Gastrocnemius medialis (tissue), 4 donors: ENCODE results near the gene UQCC2.

Experiments used
- POLR2A ChIP-seq, 2 donors: fragments of 450-650 bp; IDR thresholded peaks; one replicate each; pipeline ENCODE4 v1.6.1; 2017; ENCODE audit warnings: antibody characterized with exemption in 2 of 2, mild to moderate bottlenecking in 2 of 2, moderate library complexity in 2 of 2
- TF ChIP-seq, protein P1 (sequence below), 5 experiments: fragments of 450-650 bp in 3 of 5; fragments of 200-600 bp in 2 of 5; sonication (generic) in 2 of 5; IDR thresholded peaks in 4 of 5; conservative IDR thresholded peaks in 1 of 5; 1 replicate in 4 of 5; 2 replicates in 1 of 5; pipeline ENCODE4 v1.5.1; 2016 to 2019; ENCODE audit warnings: antibody characterized with exemption in 5 of 5, mild to moderate bottlenecking in 3 of 5, moderate library complexity in 3 of 5

DNA sequence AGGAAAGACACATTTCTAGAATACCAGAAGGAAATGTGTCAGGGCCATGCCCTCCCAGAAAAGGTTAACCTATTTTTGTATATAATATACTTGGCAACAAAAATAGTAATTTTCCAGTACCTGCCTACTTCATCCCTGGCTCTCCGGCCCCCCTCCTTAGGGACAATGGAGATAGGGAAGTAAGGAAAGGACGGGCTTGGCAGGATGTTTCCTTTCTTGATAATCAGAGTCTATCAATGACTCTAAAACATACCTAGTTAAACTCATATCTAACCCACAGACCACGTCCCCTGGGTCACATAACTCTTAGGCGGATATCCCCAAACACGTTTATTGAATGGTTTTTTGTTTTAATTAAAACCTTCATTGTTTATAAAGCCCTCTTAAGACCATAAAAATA, 11.8 kb downstream of the UQCC2 start:
- TF ChIP-seq POLR2A (IDR thresholded peaks at IDR 0.05): no peak
- TF ChIP-seq, protein P1, sequence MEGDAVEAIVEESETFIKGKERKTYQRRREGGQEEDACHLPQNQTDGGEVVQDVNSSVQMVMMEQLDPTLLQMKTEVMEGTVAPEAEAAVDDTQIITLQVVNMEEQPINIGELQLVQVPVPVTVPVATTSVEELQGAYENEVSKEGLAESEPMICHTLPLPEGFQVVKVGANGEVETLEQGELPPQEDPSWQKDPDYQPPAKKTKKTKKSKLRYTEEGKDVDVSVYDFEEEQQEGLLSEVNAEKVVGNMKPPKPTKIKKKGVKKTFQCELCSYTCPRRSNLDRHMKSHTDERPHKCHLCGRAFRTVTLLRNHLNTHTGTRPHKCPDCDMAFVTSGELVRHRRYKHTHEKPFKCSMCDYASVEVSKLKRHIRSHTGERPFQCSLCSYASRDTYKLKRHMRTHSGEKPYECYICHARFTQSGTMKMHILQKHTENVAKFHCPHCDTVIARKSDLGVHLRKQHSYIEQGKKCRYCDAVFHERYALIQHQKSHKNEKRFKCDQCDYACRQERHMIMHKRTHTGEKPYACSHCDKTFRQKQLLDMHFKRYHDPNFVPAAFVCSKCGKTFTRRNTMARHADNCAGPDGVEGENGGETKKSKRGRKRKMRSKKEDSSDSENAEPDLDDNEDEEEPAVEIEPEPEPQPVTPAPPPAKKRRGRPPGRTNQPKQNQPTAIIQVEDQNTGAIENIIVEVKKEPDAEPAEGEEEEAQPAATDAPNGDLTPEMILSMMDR (IDR thresholded peaks at IDR 0.05 in 4 of 5, conservative IDR thresholded peaks at IDR 0.05 in 1 of 5): no peak
